CD4-positive, alpha-beta T cell treated with Interleukin-12 subunit alpha and Interleukin-12 subunit beta, for 1 hour (primary cell): ENCODE measurements around the gene PPP3CA.
"Not testable (repeated sequence)": the region's sequence is repeated elsewhere in the genome, so short reads cannot be mapped to it uniquely, and the experiment has no call there.

Experiments
- DNase-seq: peaks from one replicate; pipeline ENCODE4 v3.0.0-alpha.2; 2020

PPP3CA gene

GRCh38 chr4:101244349-101244748 lies 103.0 kb downstream of the PPP3CA start:
- DNase-seq: no peak

- DNase-seq: no peak
Observed at GRCh38 chr4:101242441-101242840, 104.9 kb downstream of the PPP3CA start.

GRCh38 chr4:101240099-101240498 lies 107.2 kb downstream of the PPP3CA start:
- no peak for DNase-seq

GRCh38 chr4:101239665-101240064 lies 107.7 kb downstream of the PPP3CA start:
- DNase-seq: no peak

GRCh38 chr4:101238706-101239105 lies 108.6 kb downstream of the PPP3CA start:
- no peak for DNase-seq

- no peak for DNase-seq
Observed at GRCh38 chr4:101237773-101238172, 109.6 kb downstream of the PPP3CA start.

GRCh38 chr4:101236097-101236496 lies 111.2 kb downstream of the PPP3CA start:
- DNase-seq: no peak

- not testable (repeated sequence) for DNase-seq
Observed at GRCh38 chr4:101234141-101234540, 113.2 kb downstream of the PPP3CA start.

GRCh38 chr4:101232074-101232776 lies 115.1 kb downstream of the PPP3CA start:
- DNase-seq: no peak

- DNase-seq: no peak
Observed at GRCh38 chr4:101230801-101231426, 116.4 kb downstream of the PPP3CA start.

GRCh38 chr4:101229116-101229515 lies 118.2 kb downstream of the PPP3CA start:
- DNase-seq: no peak

- DNase-seq: no peak
Observed at GRCh38 chr4:101227715-101228114, 119.6 kb downstream of the PPP3CA start.

- DNase-seq: no peak
Observed at GRCh38 chr4:101224358-101225218, 122.7 kb downstream of the PPP3CA start.

GRCh38 chr4:101222156-101222845 lies 125.0 kb downstream of the PPP3CA start:
- DNase-seq: no peak

GRCh38 chr4:101221294-101221693 lies 126.0 kb downstream of the PPP3CA start:
- DNase-seq: no peak

- DNase-seq: no peak
Observed at GRCh38 chr4:101218894-101219293, 128.4 kb downstream of the PPP3CA start.

- no peak for DNase-seq
Observed at GRCh38 chr4:101218346-101218745, 129.0 kb downstream of the PPP3CA start.

GRCh38 chr4:101217353-101218031 lies 129.8 kb downstream of the PPP3CA start:
- DNase-seq: no peak

GRCh38 chr4:101211146-101211553 lies 136.2 kb downstream of the PPP3CA start:
- no peak for DNase-seq

- no peak for DNase-seq
Observed at GRCh38 chr4:101210331-101210730, 137.0 kb downstream of the PPP3CA start.

- no peak for DNase-seq
Observed at GRCh38 chr4:101208171-101208570, 139.2 kb downstream of the PPP3CA start.

GRCh38 chr4:101205916-101206315 lies 141.4 kb downstream of the PPP3CA start:
- DNase-seq: peak; percentile 53
